Esophagus muscularis mucosa (tissue), 4 donors: ENCODE data around the gene ACYP1. TPM values are rescaled to one million over a fixed set of nuclear protein-coding genes. Genes with fewer than 3 reads are reported as not detected.
A peak's percentile ranks its signal among the peaks of the same experiment; 100 is the strongest.

Experiments
- DNase-seq: peaks from one replicate; pipeline ENCODE4 v3.0.0-alpha.2; 2017; ENCODE audit errors: extremely low spot score
- H3K27ac ChIP-seq, 4 donors: fragments of 200-600 bp; sonication (generic); replicated peaks in 1 of 4; 1 replicate in 3 of 4; 2 replicates in 1 of 4; pipeline ENCODE4 v1.5.1; 2016 to 2019; ENCODE audit warnings: mild to moderate bottlenecking in 1 of 4
- H3K27me3 ChIP-seq, 4 donors: fragments of 200-600 bp; sonication (generic); one replicate each; pipeline versions ENCODE4 v1.5.1 to v1.6.0; 2016 to 2019
- H3K36me3 ChIP-seq, 4 donors: fragments of 200-600 bp; sonication (generic); one replicate each; pipeline ENCODE4 v1.5.1; 2016 to 2019
- H3K4me1 ChIP-seq, 4 donors: fragments of 200-600 bp; sonication (generic); one replicate each; pipeline ENCODE4 v1.5.1; 2016 to 2019
- H3K4me3 ChIP-seq, 4 donors: fragments of 200-600 bp; sonication (generic); 1 replicate in 2 of 4; 2 replicates in 2 of 4; pipeline ENCODE4 v1.5.1; 2016 to 2019; ENCODE audit warnings: mild to moderate bottlenecking in 4 of 4, moderate library complexity in 1 of 4
- H3K9me3 ChIP-seq, 4 donors: fragments of 200-600 bp; sonication (generic); 1 replicate in 3 of 4; 2 replicates in 1 of 4; pipeline ENCODE4 v1.5.1; 2016 to 2019
- EP300 ChIP-seq: sonication (generic); formaldehyde crosslinking; IDR thresholded peaks from one replicate; pipeline ENCODE4 v1.6.1; 2017; ENCODE audit warnings: antibody characterized with exemption
- POLR2A ChIP-seq: fragments of 450-650 bp; IDR thresholded peaks from one replicate; pipeline ENCODE4 v1.6.1; 2017; ENCODE audit warnings: antibody characterized with exemption, moderate library complexity, mild to moderate bottlenecking, low read depth
- POLR2AphosphoS5 ChIP-seq, 2 donors: sonication (generic); formaldehyde crosslinking; IDR thresholded peaks; one replicate each; pipeline ENCODE4 v1.6.1; 2017; ENCODE audit warnings: antibody characterized with exemption in 2 of 2
- WGBS: methylation state at CpG from one replicate; pipeline ENCODE4 v1.1.5; 2018; 5-methylcytosine and 5-hydroxymethylcytosine counted together
- intact Hi-C: fragments of 100-400 bp; cut with DNase I; formaldehyde crosslinking; loops from one replicate; pipeline ENCODE4 v1.15.1; 2023
- total RNA-seq, 4 donors: library from RNA; depleted of rRNA; stranded (reverse); fragments of >200 nt; gene quantifications; one replicate each; pipeline versions ENCODE4 v1.1.0 to v1.2.1, GENCODE V29; 2016
- TF ChIP-seq, protein P1 (sequence below), 3 experiments: fragments of 200-600 bp in 2 of 3; fragments of 450-650 bp in 1 of 3; sonication (generic) in 2 of 3; IDR thresholded peaks; one replicate each; pipeline ENCODE4 v1.5.1; 2017 to 2019; ENCODE audit warnings: antibody characterized with exemption in 3 of 3, mild to moderate bottlenecking in 2 of 3, moderate library complexity in 1 of 3

The ACYP1 gene
- total RNA-seq, 4 donors from 2014 or later, result 9.1 to 20.3 (median 16.9) TPM

DNA sequence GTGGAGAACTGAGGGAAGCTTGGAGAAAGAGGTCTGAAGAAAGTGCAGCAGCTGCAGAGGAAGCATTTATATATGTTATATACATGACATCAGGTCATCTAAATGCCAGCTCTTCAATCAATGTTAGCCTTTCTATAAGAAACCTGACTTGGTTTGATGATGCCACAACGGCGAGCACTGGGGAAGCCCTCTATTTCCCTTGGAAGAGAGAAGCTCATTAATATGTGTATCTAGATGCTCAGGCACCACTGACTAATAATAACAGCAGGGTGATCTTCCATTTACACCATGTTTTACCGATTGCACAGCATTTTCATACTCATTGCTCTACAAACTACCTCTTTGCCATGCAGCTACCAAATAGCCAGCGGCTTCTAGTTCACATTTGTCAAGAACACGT is 811 bp downstream of the ACYP1 start:
- Histone ChIP-seq H3K27ac (peak overlapping the region; percentile 75 to 87 (median 81)), H3K4me3 (peak overlapping the region; percentile 82 to 90 (median 86)), H3K4me1 (peaks cover 19 to 33% (median 28%) of the 10 kb centered on the region in 4 donors), H3K9me3 (no peaks in the 10 kb centered on the region), H3K27me3 (no peaks in the 10 kb centered on the region), H3K36me3 (no peaks in the 10 kb centered on the region)
- TF ChIP-seq, protein P1, sequence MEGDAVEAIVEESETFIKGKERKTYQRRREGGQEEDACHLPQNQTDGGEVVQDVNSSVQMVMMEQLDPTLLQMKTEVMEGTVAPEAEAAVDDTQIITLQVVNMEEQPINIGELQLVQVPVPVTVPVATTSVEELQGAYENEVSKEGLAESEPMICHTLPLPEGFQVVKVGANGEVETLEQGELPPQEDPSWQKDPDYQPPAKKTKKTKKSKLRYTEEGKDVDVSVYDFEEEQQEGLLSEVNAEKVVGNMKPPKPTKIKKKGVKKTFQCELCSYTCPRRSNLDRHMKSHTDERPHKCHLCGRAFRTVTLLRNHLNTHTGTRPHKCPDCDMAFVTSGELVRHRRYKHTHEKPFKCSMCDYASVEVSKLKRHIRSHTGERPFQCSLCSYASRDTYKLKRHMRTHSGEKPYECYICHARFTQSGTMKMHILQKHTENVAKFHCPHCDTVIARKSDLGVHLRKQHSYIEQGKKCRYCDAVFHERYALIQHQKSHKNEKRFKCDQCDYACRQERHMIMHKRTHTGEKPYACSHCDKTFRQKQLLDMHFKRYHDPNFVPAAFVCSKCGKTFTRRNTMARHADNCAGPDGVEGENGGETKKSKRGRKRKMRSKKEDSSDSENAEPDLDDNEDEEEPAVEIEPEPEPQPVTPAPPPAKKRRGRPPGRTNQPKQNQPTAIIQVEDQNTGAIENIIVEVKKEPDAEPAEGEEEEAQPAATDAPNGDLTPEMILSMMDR (IDR thresholded peaks at IDR 0.05), result no peak
- TF ChIP-seq POLR2A (no peak), POLR2AphosphoS5 (IDR thresholded peaks at IDR 0.05) (no peak), EP300 (no peak)
- 21% methylated on average over 5 of the region's 5 CpGs for WGBS
- no peak for DNase-seq
- intact Hi-C loops, result no loop called here

DNA sequence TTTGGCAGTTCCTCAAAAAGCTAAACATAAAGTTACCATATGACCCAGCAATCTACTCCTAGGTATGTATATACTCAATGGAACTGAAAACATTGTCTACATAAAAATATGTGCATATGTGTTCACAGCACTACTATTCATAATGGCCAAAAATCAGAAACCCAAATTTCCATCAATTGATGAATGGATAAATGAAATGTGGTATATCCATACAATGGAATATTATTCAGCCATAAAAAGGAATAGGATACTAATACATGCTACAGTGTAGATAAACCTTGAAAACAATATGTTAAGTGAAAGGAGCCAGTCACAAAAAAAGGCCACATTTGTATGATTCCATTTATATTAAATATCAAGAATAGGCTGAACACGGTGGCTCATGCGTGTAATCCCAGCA is 3.4 kb downstream of the ACYP1 start:
- 50% methylated on average over 2 of the region's 2 CpGs for WGBS
- Histone ChIP-seq H3K4me1 (peaks cover 10 to 21% (median 16%) of the 10 kb centered on the region in 4 donors), H3K9me3 (no peaks in the 10 kb centered on the region), H3K27me3 (no peaks in the 10 kb centered on the region), H3K4me3 (no peak overlapping the region), H3K27ac (no peak overlapping the region), H3K36me3 (no peaks in the 10 kb centered on the region)
- intact Hi-C loops, result no loop called here
- TF ChIP-seq EP300, result no peak
- TF ChIP-seq POLR2AphosphoS5 (IDR thresholded peaks at IDR 0.05), result no peak
- no peak for TF ChIP-seq POLR2A
- TF ChIP-seq, protein P1 (IDR thresholded peaks at IDR 0.05), result no peak
- no peak for DNase-seq

- peaks cover 10 to 20% (median 16%) of the 10 kb centered on the region in 4 donors for H3K4me1 ChIP-seq
- no peaks in the 10 kb centered on the region for H3K9me3 ChIP-seq
- intact Hi-C loops, result no loop called here
- TF ChIP-seq, protein P1 (IDR thresholded peaks at IDR 0.05), result no peak
- TF ChIP-seq POLR2AphosphoS5 (IDR thresholded peaks at IDR 0.05) (no peak), POLR2A (no peak), EP300 (no peak)
- no peak overlapping the region for H3K4me3 ChIP-seq
- H3K27me3 ChIP-seq, result no peaks in the 10 kb centered on the region
- WGBS, result 74% methylated on average over 2 of the region's 2 CpGs
- H3K36me3 ChIP-seq, result no peaks in the 10 kb centered on the region
- no peak overlapping the region for H3K27ac ChIP-seq
- DNase-seq, result no peak
These were observed 4.2 kb downstream of the ACYP1 start for GRCh38 chr14:75059642-75060041.

GRCh38 chr14:75054421-75054820 is 9.4 kb downstream of the ACYP1 start:
- Histone ChIP-seq H3K4me3 (no peak overlapping the region), H3K27me3 (no peaks in the 10 kb centered on the region), H3K9me3 (no peaks in the 10 kb centered on the region), H3K27ac (no peak overlapping the region), H3K36me3 (no peaks in the 10 kb centered on the region), H3K4me1 (peaks cover 10 to 23% (median 20%) of the 10 kb centered on the region in 4 donors)
- no peak for DNase-seq
- intact Hi-C loops, result no loop called here
- 58% methylated on average over 1 of the region's 1 CpG for WGBS
- TF ChIP-seq POLR2A (no peak), POLR2AphosphoS5 (IDR thresholded peaks at IDR 0.05) (no peak), EP300 (no peak)
- TF ChIP-seq, protein P1 (IDR thresholded peaks at IDR 0.05), result no peak
